HEK293 (cell line): ENCODE measurements around the gene LRRC51.

ENCODE experiments used
- CTCF ChIA-PET: fragments of 350-600 bp; formaldehyde crosslinking; extraction: SDS; loops from one replicate; lab custom pipeline; 2021; ENCODE audit warnings: antibody characterized with exemption; lab: Yijun Ruan, JAX
- POLR2A ChIA-PET: fragments of 300-600 bp; formaldehyde crosslinking; extraction: SDS; loops from one replicate; lab custom pipeline; 2020; ENCODE audit warnings: antibody characterized with exemption, inconsistent platforms; lab: Yijun Ruan, JAX
- H3K27ac ChIP-seq: fragments of 200-500 bp; sonication (Bioruptor generic); 2 replicates; pipeline ENCODE4 v1.5.1; 2014; ENCODE audit warnings: low read depth, low read length, control low read depth, inconsistent platforms; ENCODE audit errors: extremely low read depth
- H3K36me3 ChIP-seq, 2 experiments: fragments of 200-500 bp in 1 of 2; sonication (Bioruptor generic) in 1 of 2; 1 replicate in 1 of 2; 2 replicates in 1 of 2; pipeline ENCODE4 v1.5.1; 2014 to 2017; ENCODE audit warnings: inconsistent platforms in 2 of 2, low read length in 2 of 2; ENCODE audit not compliant: control insufficient read depth in 2 of 2, insufficient read depth in 1 of 2
- H3K4me1 ChIP-seq: fragments of 200-500 bp; sonication (Bioruptor generic); 2 replicates; pipeline ENCODE4 v1.5.1; 2014; ENCODE audit warnings: mild to moderate bottlenecking, low read length, inconsistent platforms; ENCODE audit not compliant: control insufficient read depth, insufficient read depth
- H3K4me3 ChIP-seq: 2 replicates; pipeline ENCODE4 v1.5.1; 2011; ENCODE audit warnings: low read depth, mild to moderate bottlenecking, control low read depth, low read length, moderate library complexity
- H3K9me3 ChIP-seq: fragments of 200-500 bp; sonication (Bioruptor generic); 2 replicates; pipeline ENCODE4 v1.5.1; 2014; ENCODE audit warnings: low read depth, low read length, inconsistent platforms; ENCODE audit not compliant: control insufficient read depth, insufficient read depth
- GLIS1 ChIP-seq: fragments of 450-650 bp; formaldehyde crosslinking; IDR thresholded peaks from 2 replicates; pipeline ENCODE4 v1.5.1; 2016; ENCODE audit warnings: missing biosample characterization, missing genetic modification characterization
- MEIS1 ChIP-seq: sonication (generic); formaldehyde crosslinking; IDR thresholded peaks from 2 replicates; pipeline ENCODE4 v1.8.1; 2022; ENCODE audit warnings: missing genetic modification reagents, mild to moderate bottlenecking, borderline replicate concordance
- PRDM1 ChIP-seq: fragments of 450-650 bp; formaldehyde crosslinking; IDR thresholded peaks from 2 replicates; pipeline ENCODE4; 2016; ENCODE audit warnings: missing biosample characterization, missing genetic modification characterization
- PRDM10 ChIP-seq: fragments of 450-650 bp; formaldehyde crosslinking; IDR thresholded peaks from 2 replicates; pipeline ENCODE4 v1.5.1; 2016; ENCODE audit warnings: missing biosample characterization, missing genetic modification characterization
- PRDM2 ChIP-seq: fragments of 450-650 bp; formaldehyde crosslinking; IDR thresholded peaks from 2 replicates; pipeline ENCODE4 v1.5.1; 2016; ENCODE audit warnings: missing biosample characterization, missing genetic modification characterization, borderline replicate concordance
- REPIN1 ChIP-seq: fragments of 450-650 bp; formaldehyde crosslinking; IDR thresholded peaks from 2 replicates; pipeline ENCODE4 v1.5.1; 2017; ENCODE audit warnings: missing biosample characterization, missing genetic modification characterization, low read depth
- SCRT1 ChIP-seq: fragments of 450-650 bp; formaldehyde crosslinking; IDR thresholded peaks from 2 replicates; pipeline ENCODE4 v1.5.1; 2016; ENCODE audit warnings: missing biosample characterization, missing genetic modification characterization, borderline replicate concordance
- ZBTB6 ChIP-seq: fragments of 450-650 bp; formaldehyde crosslinking; IDR thresholded peaks from 2 replicates; pipeline ENCODE4 v1.5.1; 2017; ENCODE audit warnings: missing biosample characterization, missing genetic modification characterization
- ZNF132 ChIP-seq: fragments of 450-650 bp; formaldehyde crosslinking; IDR thresholded peaks from 2 replicates; pipeline ENCODE4 v1.5.1; 2017; ENCODE audit warnings: missing biosample characterization, missing genetic modification characterization, borderline replicate concordance
- ZNF146 ChIP-seq: fragments of 450-650 bp; formaldehyde crosslinking; IDR thresholded peaks from 2 replicates; pipeline ENCODE4 v1.5.1; 2016; ENCODE audit warnings: missing biosample characterization, missing genetic modification characterization
- ZNF16 ChIP-seq: fragments of 450-650 bp; formaldehyde crosslinking; IDR thresholded peaks from 2 replicates; pipeline ENCODE4 v1.5.1; 2016; ENCODE audit warnings: low read depth, missing biosample characterization, missing genetic modification characterization
- ZNF266 ChIP-seq: fragments of 450-650 bp; formaldehyde crosslinking; IDR thresholded peaks from 2 replicates; pipeline ENCODE4 v1.5.1; 2016; ENCODE audit warnings: missing biosample characterization, missing genetic modification characterization, low read depth
- ZNF341 ChIP-seq: fragments of 450-650 bp; formaldehyde crosslinking; IDR thresholded peaks from 2 replicates; pipeline ENCODE4; 2016; ENCODE audit warnings: low read depth, missing biosample characterization, missing genetic modification characterization
- ZNF37A ChIP-seq: fragments of 450-650 bp; IDR thresholded peaks from 2 replicates; pipeline ENCODE4 v1.5.1; 2018; ENCODE audit warnings: missing biosample characterization, missing genetic modification characterization
- ZNF394 ChIP-seq: fragments of 450-650 bp; formaldehyde crosslinking; IDR thresholded peaks from 2 replicates; pipeline ENCODE4 v1.5.1; 2016; ENCODE audit warnings: missing biosample characterization, missing genetic modification characterization, mild to moderate bottlenecking, moderate library complexity, borderline replicate concordance
- ZNF449 ChIP-seq: fragments of 450-650 bp; formaldehyde crosslinking; IDR thresholded peaks from 2 replicates; pipeline ENCODE4 v1.5.1; 2017; ENCODE audit warnings: missing biosample characterization, mild to moderate bottlenecking, missing genetic modification characterization, moderate library complexity
- ZNF473 ChIP-seq: fragments of 450-650 bp; formaldehyde crosslinking; IDR thresholded peaks from 2 replicates; pipeline ENCODE4 v1.5.1; 2017; ENCODE audit warnings: missing biosample characterization, missing genetic modification characterization
- ZNF514 ChIP-seq: fragments of 450-650 bp; formaldehyde crosslinking; IDR thresholded peaks from 2 replicates; pipeline ENCODE4 v1.5.1; 2016; ENCODE audit warnings: missing biosample characterization, missing genetic modification characterization
- ZNF626 ChIP-seq: fragments of 450-650 bp; sonication (Bioruptor Pico); formaldehyde crosslinking; IDR thresholded peaks from 2 replicates; pipeline ENCODE4 v1.5.1; 2018; ENCODE audit warnings: missing biosample characterization, missing genetic modification characterization, inconsistent platforms
- ZNF629 ChIP-seq: fragments of 450-650 bp; formaldehyde crosslinking; IDR thresholded peaks from 2 replicates; pipeline ENCODE4 v1.5.1; 2017; ENCODE audit warnings: missing biosample characterization, missing genetic modification characterization
- ZNF654 ChIP-seq: fragments of 450-650 bp; formaldehyde crosslinking; IDR thresholded peaks from 2 replicates; pipeline ENCODE4 v1.5.1; 2016; ENCODE audit warnings: low read depth, missing biosample characterization, missing genetic modification characterization
- ZNF747 ChIP-seq: fragments of 450-650 bp; formaldehyde crosslinking; IDR thresholded peaks from 2 replicates; pipeline ENCODE4 v1.5.1; 2016; ENCODE audit warnings: missing biosample characterization, missing genetic modification characterization
- ZNF777 ChIP-seq: fragments of 450-650 bp; formaldehyde crosslinking; IDR thresholded peaks from 2 replicates; pipeline ENCODE4 v1.5.1; 2017; ENCODE audit warnings: missing biosample characterization, missing genetic modification characterization, borderline replicate concordance
- ZSCAN30 ChIP-seq: fragments of 450-650 bp; IDR thresholded peaks from 2 replicates; pipeline ENCODE4 v1.5.1; 2018; ENCODE audit warnings: missing biosample characterization, mild to moderate bottlenecking, missing genetic modification characterization, moderate library complexity

Gene LRRC51

DNA sequence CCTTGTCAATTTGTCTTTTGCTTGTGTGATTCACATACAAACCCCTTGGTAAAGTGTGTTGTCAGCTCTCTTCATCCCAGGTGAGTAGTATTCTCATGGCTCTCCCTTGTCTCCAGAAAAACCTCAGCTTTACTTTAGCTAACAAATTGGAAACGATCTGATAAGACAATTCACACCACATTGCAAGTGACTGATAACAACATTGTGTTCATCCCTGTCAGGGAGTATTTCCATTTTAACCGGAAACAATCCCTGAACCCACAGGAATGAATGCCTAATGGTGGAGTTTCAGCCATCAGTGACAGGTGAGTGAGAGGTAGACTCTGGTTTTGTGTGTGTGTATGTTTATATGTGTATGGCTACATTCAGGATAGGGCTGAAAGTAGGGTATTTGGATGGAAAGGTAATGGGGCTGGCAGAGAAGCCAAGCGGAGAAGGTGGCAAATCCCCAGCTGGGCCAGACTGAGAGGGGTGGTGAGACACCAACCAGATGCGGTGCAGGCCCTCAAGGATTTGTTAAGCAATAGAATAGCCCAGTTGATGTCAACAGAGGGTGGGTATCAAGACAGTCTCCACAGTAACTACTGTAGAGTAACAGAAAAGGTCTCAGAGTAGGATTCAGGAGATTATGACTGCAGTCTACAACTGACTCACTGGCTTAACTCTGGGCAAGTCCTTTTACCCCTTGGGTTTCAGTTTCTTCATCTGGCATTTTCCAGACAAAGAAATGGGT, 7.6 kb downstream of the LRRC51 start (continued):
- TF ChIP-seq PRDM2 (tag by site-specific recombination) (no peak), SCRT1 (tag by site-specific recombination) (no peak), ZNF132 (tag by site-specific recombination) (no peak), ZNF626 (tag by site-specific recombination) (no peak), ZNF747 (tag by site-specific recombination) (no peak), ZBTB6 (tag by site-specific recombination) (no peak), ZNF449 (tag by site-specific recombination) (no peak), ZNF473 (no peak), ZNF629 (tag by site-specific recombination) (no peak), ZNF394 (tag by site-specific recombination) (no peak), ZNF37A (tag by site-specific recombination) (no peak)

- ChIA-PET CTCF (interaction anchor here (0.5 to 10.1 kb wide), 23 partner anchors 8 to 571 kb away, joined by 3 to 184 read pairs (median 6); partner anchors contain the start of gene LAMTOR1), POLR2A (interaction anchor here (0.6 to 1.6 kb wide), 4 partner anchors 10 to 356 kb away, joined by 3 to 9 read pairs (median 3); partner anchors contain the start of gene LAMTOR1)
- no peaks in the 10 kb centered on the region for H3K9me3 ChIP-seq
- TF ChIP-seq ZNF654 (tag by site-specific recombination), result peak; percentile 54
- no peak for TF ChIP-seq GLIS1 (tag by site-specific recombination)
- TF ChIP-seq REPIN1 (tag by site-specific recombination), result no peak
- peak; percentile 62 for TF ChIP-seq ZNF341 (tag by site-specific recombination)
- no peak for TF ChIP-seq ZNF16 (tag by site-specific recombination)
- no peak for TF ChIP-seq ZNF747 (tag by site-specific recombination)
- TF ChIP-seq ZNF266 (tag by site-specific recombination), result no peak
- TF ChIP-seq MEIS1 (CRISPR knock-in tag), result no peak
- TF ChIP-seq ZNF146 (tag by site-specific recombination), result no peak
- no peak for TF ChIP-seq ZNF777 (tag by site-specific recombination)
- no peak for TF ChIP-seq ZSCAN30
- no peak for TF ChIP-seq ZNF394 (tag by site-specific recombination)
- TF ChIP-seq ZNF514 (tag by site-specific recombination), result no peak
- no peak for TF ChIP-seq PRDM10 (tag by site-specific recombination)
- TF ChIP-seq PRDM1, result peak; percentile 60
Observed at GRCh38 chr11:72091292-72091691, 10.6 kb downstream of the LRRC51 start.

More at GRCh38 chr11:72091292-72091691, 10.6 kb downstream of the LRRC51 start:
- Histone ChIP-seq H3K4me3 (no peak overlapping the region), H3K27ac (no peak overlapping the region), H3K4me1 (no peaks in the 10 kb centered on the region), H3K36me3 (peaks cover 0 to 59% of the 10 kb centered on the region in 2 experiments; a peak in 1 of 3 replicates)
